Measurements from ENCODE around the gene SNTA1.
A peak's percentile ranks its signal among the peaks of the same experiment; 100 is the strongest.

SNTA1 gene

DNA sequence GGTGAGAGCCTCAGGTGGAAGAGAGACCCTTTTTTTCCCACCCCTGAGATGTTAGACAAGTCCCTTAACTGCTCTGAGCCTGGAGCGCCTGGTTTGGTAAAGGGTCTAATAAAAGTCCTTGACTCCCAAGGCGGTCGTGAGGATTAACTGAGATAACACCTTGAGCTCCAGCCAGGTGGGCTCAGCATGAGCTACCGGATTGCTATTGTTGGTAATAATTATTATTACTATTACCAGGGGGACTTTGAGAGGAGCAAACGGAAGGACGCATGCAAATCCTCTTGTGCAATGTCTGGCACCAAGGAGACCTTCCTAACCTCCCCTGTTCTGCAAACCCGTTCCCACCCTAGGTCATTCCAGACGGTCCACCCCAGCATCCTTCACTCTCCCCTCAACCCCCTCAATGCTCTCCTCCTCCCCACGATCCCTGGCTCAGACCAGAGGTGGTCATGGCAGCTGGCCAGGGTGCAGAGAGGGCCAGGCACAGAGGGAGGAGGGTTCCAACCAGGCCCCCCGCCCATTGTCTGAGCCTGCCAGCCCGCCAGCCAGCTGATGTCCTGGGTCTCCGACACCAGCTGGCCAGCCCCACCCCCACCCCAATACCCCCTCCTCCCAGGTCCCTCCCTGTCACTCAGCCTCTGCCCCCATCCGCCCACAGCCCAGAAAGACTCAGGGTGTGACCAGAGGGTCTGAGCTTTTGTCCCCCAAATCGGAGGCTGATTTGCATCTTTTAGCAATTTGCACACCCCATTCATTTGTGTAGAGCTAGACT is 32.0 kb upstream of the SNTA1 start:
- DNase-seq (ENCODE audit: low spot score): no peak
- Histone ChIP-seq H2BK12ac (ENCODE audit: low read length) (no peak overlapping the region), H2AK5ac (ENCODE audit: low read depth, low read length) (no peak overlapping the region), H3K14ac (ENCODE audit: low read length) (no peak overlapping the region), H3K9me3 (replicated peaks in 1 of 2; ENCODE audit: control insufficient read depth in 2 of 2, insufficient read depth in 1 of 2, low read depth in 1 of 2, low read length in 2 of 2) (peaks cover 0 to 2% of the 10 kb centered on the region in 2 donors), H4K91ac (ENCODE audit: low read depth, low read length, poor library complexity) (no peak overlapping the region), H3K18ac (ENCODE audit: low read length) (peak overlapping the region; percentile 74), H4K8ac (ENCODE audit: low read depth, low read length) (no peak overlapping the region), H3K4ac (ENCODE audit: low read length) (no peak overlapping the region), H3K79me1 (ENCODE audit: low read depth, low read length) (no peaks in the 10 kb centered on the region), H3K36me3 (replicated peaks in 1 of 2; ENCODE audit: control insufficient read depth in 2 of 2, insufficient read depth in 2 of 2, low read length in 2 of 2) (no peaks in the 10 kb centered on the region), H3K4me3 (ENCODE audit: low read length in 2 of 2) (no peak overlapping the region), H3K27ac (replicated peaks; ENCODE audit: low read length) (no peak overlapping the region), H2BK5ac (ENCODE audit: low read length) (peak overlapping the region; percentile 66), H2BK120ac (ENCODE audit: low read depth, low read length) (no peak overlapping the region), H3K9ac (ENCODE audit: low read depth, low read length, poor library complexity) (no peak overlapping the region), H2AFZ (ENCODE audit: low read length) (peak overlapping the region; percentile 6), H3K27me3 (ENCODE audit: control insufficient read depth in 3 of 3, insufficient read depth in 3 of 3, low read depth in 1 of 3, low read length in 3 of 3) (peaks cover 0 to 16% (median 2%) of the 10 kb centered on the region in 3 experiments), H3K4me1 (ENCODE audit: control insufficient read depth in 2 of 2, insufficient read depth in 1 of 2, low read depth in 1 of 2, low read length in 2 of 2) (peaks cover 3 to 6% of the 10 kb centered on the region in 2 donors), H2BK15ac (ENCODE audit: low read length) (peak overlapping the region; percentile 67), H3K4me2 (ENCODE audit: insufficient read depth, low read length, poor library complexity, severe bottlenecking) (no peak overlapping the region), H3K23ac (ENCODE audit: low read depth, low read length, poor library complexity) (no peak overlapping the region)
- WGBS, 2 donors (ENCODE audit: extremely low coverage in 2 of 2, insufficient read length in 2 of 2, insufficient replicate concordance in 1 of 2): no CpG with 5 or more reads among the region's 14 CpGs

DNA sequence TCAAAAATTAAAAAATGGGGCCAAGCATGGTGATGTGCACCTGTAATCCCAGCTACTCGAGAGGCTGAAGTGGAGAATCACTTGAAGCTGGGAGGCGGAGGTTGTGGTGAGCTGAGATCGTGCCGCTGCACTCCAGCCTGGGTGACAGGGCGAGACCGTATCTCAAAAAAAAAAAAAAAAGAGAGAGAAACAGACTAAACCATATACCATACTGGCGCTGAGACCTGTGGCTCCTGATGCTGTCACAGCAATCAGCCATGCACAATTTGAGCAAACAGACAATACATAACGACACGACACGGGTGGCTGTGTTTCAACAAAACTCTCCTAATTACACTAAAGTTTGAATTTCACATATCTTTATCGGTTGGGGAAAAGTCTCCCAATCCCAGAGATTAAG is 31.4 kb upstream of the SNTA1 start:
- Histone ChIP-seq H2BK120ac (ENCODE audit: low read depth, low read length) (no peak overlapping the region), H3K4ac (ENCODE audit: low read length) (no peak overlapping the region), H3K79me1 (ENCODE audit: low read depth, low read length) (no peaks in the 10 kb centered on the region), H2AK5ac (ENCODE audit: low read depth, low read length) (no peak overlapping the region), H3K23ac (ENCODE audit: low read depth, low read length, poor library complexity) (no peak overlapping the region), H2BK12ac (ENCODE audit: low read length) (no peak overlapping the region), H3K18ac (ENCODE audit: low read length) (no peak overlapping the region), H3K4me2 (ENCODE audit: insufficient read depth, low read length, poor library complexity, severe bottlenecking) (no peak overlapping the region), H3K4me3 (ENCODE audit: low read length in 2 of 2) (no peak overlapping the region), H3K9ac (ENCODE audit: low read depth, low read length, poor library complexity) (no peak overlapping the region), H2AFZ (ENCODE audit: low read length) (no peak overlapping the region), H3K9me3 (replicated peaks in 1 of 2; ENCODE audit: control insufficient read depth in 2 of 2, insufficient read depth in 1 of 2, low read depth in 1 of 2, low read length in 2 of 2) (peaks cover 0 to 2% of the 10 kb centered on the region in 2 donors), H4K91ac (ENCODE audit: low read depth, low read length, poor library complexity) (no peak overlapping the region), H3K14ac (ENCODE audit: low read length) (no peak overlapping the region), H3K36me3 (replicated peaks in 1 of 2; ENCODE audit: control insufficient read depth in 2 of 2, insufficient read depth in 2 of 2, low read length in 2 of 2) (no peaks in the 10 kb centered on the region), H4K8ac (ENCODE audit: low read depth, low read length) (no peak overlapping the region), H3K27ac (replicated peaks; ENCODE audit: low read length) (no peak overlapping the region), H3K4me1 (ENCODE audit: control insufficient read depth in 2 of 2, insufficient read depth in 1 of 2, low read depth in 1 of 2, low read length in 2 of 2) (peaks cover 3 to 6% of the 10 kb centered on the region in 2 donors), H2BK5ac (ENCODE audit: low read length) (no peak overlapping the region), H3K27me3 (ENCODE audit: control insufficient read depth in 3 of 3, insufficient read depth in 3 of 3, low read depth in 1 of 3, low read length in 3 of 3) (peaks cover 0 to 16% (median 2%) of the 10 kb centered on the region in 3 experiments), H2BK15ac (ENCODE audit: low read length) (no peak overlapping the region)
- no CpG with 5 or more reads among the region's 11 CpGs for WGBS, 2 donors (ENCODE audit: extremely low coverage in 2 of 2, insufficient read length in 2 of 2, insufficient replicate concordance in 1 of 2)
- no peak for DNase-seq (ENCODE audit: low spot score)

- H3K36me3 ChIP-seq (replicated peaks in 1 of 2; ENCODE audit: control insufficient read depth in 2 of 2, insufficient read depth in 2 of 2, low read length in 2 of 2): no peaks in the 10 kb centered on the region
- peak overlapping the region; percentile 13 for H3K18ac ChIP-seq (ENCODE audit: low read length)
- no peak overlapping the region for H4K8ac ChIP-seq (ENCODE audit: low read depth, low read length)
- peaks cover 0 to 16% (median 2%) of the 10 kb centered on the region in 3 experiments for H3K27me3 ChIP-seq (ENCODE audit: control insufficient read depth in 3 of 3, insufficient read depth in 3 of 3, low read depth in 1 of 3, low read length in 3 of 3)
- DNase-seq (ENCODE audit: low spot score): no peak
- H2BK120ac ChIP-seq (ENCODE audit: low read depth, low read length): no peak overlapping the region
- no peak overlapping the region for H2AFZ ChIP-seq (ENCODE audit: low read length)
- WGBS, 2 donors (ENCODE audit: extremely low coverage in 2 of 2, insufficient read length in 2 of 2, insufficient replicate concordance in 1 of 2): no CpG with 5 or more reads among the region's 7 CpGs
- no peak overlapping the region for H3K27ac ChIP-seq (replicated peaks; ENCODE audit: low read length)
- no peak overlapping the region for H3K4me3 ChIP-seq (ENCODE audit: low read length in 2 of 2)
- H3K4me2 ChIP-seq (ENCODE audit: insufficient read depth, low read length, poor library complexity, severe bottlenecking): no peak overlapping the region
- H3K23ac ChIP-seq (ENCODE audit: low read depth, low read length, poor library complexity): no peak overlapping the region
- H2BK5ac ChIP-seq (ENCODE audit: low read length): no peak overlapping the region
- no peaks in the 10 kb centered on the region for H3K79me1 ChIP-seq (ENCODE audit: low read depth, low read length)
- no peak overlapping the region for H3K4ac ChIP-seq (ENCODE audit: low read length)
- H2AK5ac ChIP-seq (ENCODE audit: low read depth, low read length): no peak overlapping the region
- H3K4me1 ChIP-seq (ENCODE audit: control insufficient read depth in 2 of 2, insufficient read depth in 1 of 2, low read depth in 1 of 2, low read length in 2 of 2): peaks cover 3 to 4% of the 10 kb centered on the region in 2 donors
- no peak overlapping the region for H3K9ac ChIP-seq (ENCODE audit: low read depth, low read length, poor library complexity)
- H2BK15ac ChIP-seq (ENCODE audit: low read length): no peak overlapping the region
- no peak overlapping the region for H3K14ac ChIP-seq (ENCODE audit: low read length)
- H2BK12ac ChIP-seq (ENCODE audit: low read length): no peak overlapping the region
- H4K91ac ChIP-seq (ENCODE audit: low read depth, low read length, poor library complexity): no peak overlapping the region
- peaks cover 0 to 2% of the 10 kb centered on the region in 2 donors for H3K9me3 ChIP-seq (replicated peaks in 1 of 2; ENCODE audit: control insufficient read depth in 2 of 2, insufficient read depth in 1 of 2, low read depth in 1 of 2, low read length in 2 of 2)
Measured at GRCh38 chr20:33474097-33474873, 30.7 kb upstream of the SNTA1 start.

- Histone ChIP-seq H3K4me2 (ENCODE audit: insufficient read depth, low read length, poor library complexity, severe bottlenecking) (no peak overlapping the region), H2AK5ac (ENCODE audit: low read depth, low read length) (no peak overlapping the region), H3K4me3 (ENCODE audit: low read length in 2 of 2) (no peak overlapping the region), H3K14ac (ENCODE audit: low read length) (no peak overlapping the region), H3K9ac (ENCODE audit: low read depth, low read length, poor library complexity) (no peak overlapping the region), H3K9me3 (replicated peaks in 1 of 2; ENCODE audit: control insufficient read depth in 2 of 2, insufficient read depth in 1 of 2, low read depth in 1 of 2, low read length in 2 of 2) (peaks cover 0 to 2% of the 10 kb centered on the region in 2 donors), H2BK120ac (ENCODE audit: low read depth, low read length) (no peak overlapping the region), H3K4ac (ENCODE audit: low read length) (no peak overlapping the region), H2BK12ac (ENCODE audit: low read length) (no peak overlapping the region), H4K91ac (ENCODE audit: low read depth, low read length, poor library complexity) (no peak overlapping the region), H3K23ac (ENCODE audit: low read depth, low read length, poor library complexity) (no peak overlapping the region), H2BK5ac (ENCODE audit: low read length) (no peak overlapping the region), H2AFZ (ENCODE audit: low read length) (no peak overlapping the region), H3K4me1 (ENCODE audit: control insufficient read depth in 2 of 2, insufficient read depth in 1 of 2, low read depth in 1 of 2, low read length in 2 of 2) (peaks cover 3 to 4% of the 10 kb centered on the region in 2 donors), H2BK15ac (ENCODE audit: low read length) (no peak overlapping the region), H3K27me3 (ENCODE audit: control insufficient read depth in 3 of 3, insufficient read depth in 3 of 3, low read depth in 1 of 3, low read length in 3 of 3) (peaks cover 0 to 14% (median 2%) of the 10 kb centered on the region in 3 experiments), H3K36me3 (replicated peaks in 1 of 2; ENCODE audit: control insufficient read depth in 2 of 2, insufficient read depth in 2 of 2, low read length in 2 of 2) (no peaks in the 10 kb centered on the region), H4K8ac (ENCODE audit: low read depth, low read length) (no peak overlapping the region), H3K79me1 (ENCODE audit: low read depth, low read length) (no peaks in the 10 kb centered on the region), H3K18ac (ENCODE audit: low read length) (no peak overlapping the region), H3K27ac (replicated peaks; ENCODE audit: low read length) (no peak overlapping the region)
- WGBS, 2 donors (ENCODE audit: extremely low coverage in 2 of 2, insufficient read length in 2 of 2, insufficient replicate concordance in 1 of 2): no CpG with 5 or more reads among the region's 7 CpGs
- no peak for DNase-seq (ENCODE audit: low spot score)
Measured at GRCh38 chr20:33472868-33473435, 29.4 kb upstream of the SNTA1 start.
